HG03135 (cell line): ENCODE measurements around the gene CAPRIN1.
"Not testable (repeated sequence)": the region's sequence is repeated elsewhere in the genome, so short reads cannot be mapped to it uniquely, and the experiment has no call there.

Experiments
- ATAC-seq: cut with Tn5 transposase; IDR thresholded peaks from one replicate; pipeline ENCODE4 v1.9.1; 2021; ENCODE audit warnings: mild to moderate bottlenecking, moderate library complexity; ENCODE audit not compliant: unreplicated experiment

The CAPRIN1 gene

GRCh38 chr11:34084637-34085036, 33.1 kb downstream of the CAPRIN1 start:
- ATAC-seq, result no peak

DNA sequence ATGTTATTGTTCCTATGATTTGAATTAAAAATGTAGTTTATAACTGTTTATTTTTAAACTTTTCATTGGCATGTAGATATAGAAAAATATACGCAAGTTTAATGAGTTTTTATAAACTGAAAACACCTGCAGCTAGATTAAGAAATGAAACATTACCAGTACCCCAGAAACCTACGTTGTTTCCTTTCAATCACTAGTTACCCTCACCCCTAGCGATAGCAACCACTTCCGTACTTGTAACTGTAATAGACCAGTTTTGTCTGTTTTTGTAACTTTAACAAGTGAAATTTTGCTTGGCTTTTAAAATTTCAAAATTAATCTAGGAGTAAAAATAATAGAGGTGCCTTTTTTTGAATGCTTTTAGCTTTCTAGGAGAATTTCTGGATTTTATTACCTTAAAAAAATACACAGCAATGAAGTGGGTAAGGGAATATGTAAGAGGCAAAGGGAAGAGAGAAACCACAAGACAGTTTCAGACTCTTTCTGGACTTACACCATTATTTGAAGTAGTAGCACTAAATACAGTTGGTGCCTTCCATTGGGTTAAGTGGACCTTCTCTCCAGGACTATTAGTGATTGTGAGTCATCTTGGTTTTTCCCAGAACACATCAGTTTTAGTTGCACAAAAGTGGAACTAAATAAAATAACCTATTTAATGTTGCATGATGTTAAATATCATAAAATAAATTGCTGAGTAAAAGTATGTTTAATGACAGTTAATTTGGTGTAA, 35.2 kb downstream of the CAPRIN1 start:
- ATAC-seq, result no peak

- ATAC-seq, result no peak
Observed at GRCh38 chr11:34091825-34092224, 40.3 kb downstream of the CAPRIN1 start.

- not testable (repeated sequence) for ATAC-seq
Observed at GRCh38 chr11:34094900-34095299, 43.4 kb downstream of the CAPRIN1 start.

GRCh38 chr11:34098813-34099212, 47.3 kb downstream of the CAPRIN1 start:
- ATAC-seq, result no peak

DNA sequence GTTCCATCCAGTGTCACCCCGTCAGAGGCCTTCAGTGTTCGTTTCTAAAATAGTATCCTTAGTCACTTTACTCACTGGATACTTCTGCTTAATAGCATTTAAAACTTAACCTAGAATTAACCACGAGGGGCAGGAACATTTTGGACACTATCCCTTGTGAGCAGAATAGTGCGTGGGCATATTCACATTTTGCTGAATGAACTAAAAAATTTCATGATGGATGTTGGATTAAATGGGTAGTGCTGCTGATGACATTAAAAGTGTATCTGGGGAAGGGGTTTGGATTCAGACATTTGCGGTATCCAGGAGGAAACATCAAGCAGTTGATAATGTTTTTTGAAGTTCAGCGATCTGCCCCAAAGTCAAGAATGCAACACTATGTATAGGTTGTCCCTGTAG, 53.1 kb downstream of the CAPRIN1 start:
- ATAC-seq, result no peak

- peak; percentile 92 for ATAC-seq
Observed at GRCh38 chr11:34105079-34105956, 53.8 kb downstream of the CAPRIN1 start, which contains the start of gene NAT10. Gene NAT10 (plus strand): TSS chr11:34105629. CDS start chr11:34108226, 2,597 bp downstream.

GRCh38 chr11:34105957-34106504, 54.5 kb downstream of the CAPRIN1 start:
- ATAC-seq, result no peak

DNA sequence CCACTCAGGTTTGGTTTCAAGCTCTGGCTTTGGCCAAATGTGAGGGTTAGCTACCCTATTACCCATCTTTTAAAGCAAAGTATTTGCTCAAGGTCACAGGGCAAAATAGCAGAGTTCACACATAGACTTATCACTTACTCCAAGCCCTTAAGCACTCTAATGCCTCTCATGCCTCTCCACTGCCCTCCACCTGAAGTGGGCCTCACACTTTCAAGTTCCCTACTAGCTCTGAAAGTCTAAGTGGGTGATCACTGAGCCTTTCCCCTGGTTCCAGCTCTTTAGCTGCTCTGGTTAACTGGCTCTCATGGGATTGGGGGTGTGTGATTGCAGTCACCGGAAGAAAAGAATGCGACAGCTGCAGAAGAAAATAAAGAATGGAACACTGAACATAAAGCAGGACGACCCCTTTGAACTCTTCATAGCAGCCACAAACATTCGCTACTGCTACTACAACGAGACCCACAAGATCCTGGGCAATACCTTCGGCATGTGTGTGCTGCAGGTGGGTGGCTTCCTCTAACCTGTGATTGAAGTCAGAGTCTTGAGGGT, 60.3 kb downstream of the CAPRIN1 start:
- no peak for ATAC-seq

DNA sequence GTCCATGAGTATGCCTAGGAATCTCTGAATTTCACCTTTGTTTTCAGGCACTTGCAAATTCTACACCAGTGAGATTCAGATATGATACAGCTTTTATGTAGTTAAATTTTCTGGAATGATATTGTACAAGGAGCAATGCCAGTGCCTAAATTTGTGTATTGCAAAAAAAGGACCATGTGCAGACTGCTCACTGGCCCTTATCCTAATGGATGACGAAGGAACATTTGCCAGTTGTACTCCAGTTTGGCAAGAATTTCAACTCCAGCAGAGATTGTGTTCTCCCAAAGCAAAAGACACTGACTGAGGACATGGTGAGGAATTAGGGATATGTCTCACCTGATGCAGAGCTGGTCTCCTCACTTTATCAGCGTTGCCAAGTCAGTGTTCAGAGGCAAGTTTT, 62.5 kb downstream of the CAPRIN1 start:
- no peak for ATAC-seq

- no peak for ATAC-seq
Observed at GRCh38 chr11:34114471-34114870, 62.9 kb downstream of the CAPRIN1 start.

DNA sequence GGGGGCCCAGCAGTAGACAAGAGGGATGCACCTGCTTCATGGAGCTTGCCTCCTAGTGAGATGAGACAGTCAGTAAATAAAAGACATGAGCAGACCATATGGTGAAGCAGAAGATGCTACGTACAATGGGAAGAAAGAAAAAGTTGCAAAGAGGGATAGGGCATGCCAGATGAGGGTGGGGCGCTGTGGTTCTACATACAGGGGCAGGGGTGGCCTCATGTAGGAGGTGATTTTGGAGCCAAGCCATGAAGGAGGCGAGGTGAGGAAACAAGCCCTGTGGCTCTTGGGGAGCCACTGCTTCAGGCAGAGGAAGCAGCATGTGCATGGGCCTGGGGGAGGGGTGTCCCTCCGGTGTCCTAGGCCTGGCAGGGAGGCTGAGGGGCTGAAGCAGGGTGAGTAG, 69.1 kb downstream of the CAPRIN1 start:
- no peak for ATAC-seq

DNA sequence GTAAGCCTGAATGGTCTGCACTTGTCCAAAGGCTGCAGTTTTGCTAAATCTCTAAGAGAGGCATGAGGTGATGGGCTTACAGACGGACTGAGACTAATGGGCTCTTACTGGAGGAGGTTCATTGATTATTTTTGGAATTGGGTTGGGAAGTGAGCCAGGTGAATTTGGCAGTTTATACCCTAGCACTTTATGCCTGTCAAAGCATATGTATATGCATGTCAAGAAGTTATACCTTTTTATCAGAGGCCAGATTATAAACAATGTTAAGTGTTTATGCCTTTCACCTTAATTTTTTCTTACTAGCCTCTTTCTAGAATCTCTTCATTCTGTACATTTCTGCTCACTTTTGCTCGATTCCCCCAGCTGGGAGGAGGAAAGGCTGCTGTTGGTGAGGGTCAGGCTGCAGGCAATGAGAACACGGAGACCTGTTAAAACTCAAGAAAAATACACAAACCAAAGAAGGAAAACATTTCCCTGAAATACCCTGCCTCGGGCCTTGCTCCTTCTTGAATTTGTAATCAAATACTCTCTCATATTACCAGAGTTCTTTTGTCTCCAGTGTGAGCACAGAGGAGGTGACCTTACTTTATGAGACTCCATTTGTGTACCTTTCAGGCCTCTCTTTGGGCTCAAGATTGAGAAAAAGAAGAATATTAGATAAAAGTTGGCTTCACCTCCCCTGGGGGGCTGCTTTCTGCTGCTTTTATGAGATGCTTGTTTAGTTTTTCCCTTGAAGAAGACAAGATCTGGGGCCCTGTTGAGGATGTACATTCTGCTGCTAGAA, 73.5 kb downstream of the CAPRIN1 start:
- no peak for ATAC-seq

DNA sequence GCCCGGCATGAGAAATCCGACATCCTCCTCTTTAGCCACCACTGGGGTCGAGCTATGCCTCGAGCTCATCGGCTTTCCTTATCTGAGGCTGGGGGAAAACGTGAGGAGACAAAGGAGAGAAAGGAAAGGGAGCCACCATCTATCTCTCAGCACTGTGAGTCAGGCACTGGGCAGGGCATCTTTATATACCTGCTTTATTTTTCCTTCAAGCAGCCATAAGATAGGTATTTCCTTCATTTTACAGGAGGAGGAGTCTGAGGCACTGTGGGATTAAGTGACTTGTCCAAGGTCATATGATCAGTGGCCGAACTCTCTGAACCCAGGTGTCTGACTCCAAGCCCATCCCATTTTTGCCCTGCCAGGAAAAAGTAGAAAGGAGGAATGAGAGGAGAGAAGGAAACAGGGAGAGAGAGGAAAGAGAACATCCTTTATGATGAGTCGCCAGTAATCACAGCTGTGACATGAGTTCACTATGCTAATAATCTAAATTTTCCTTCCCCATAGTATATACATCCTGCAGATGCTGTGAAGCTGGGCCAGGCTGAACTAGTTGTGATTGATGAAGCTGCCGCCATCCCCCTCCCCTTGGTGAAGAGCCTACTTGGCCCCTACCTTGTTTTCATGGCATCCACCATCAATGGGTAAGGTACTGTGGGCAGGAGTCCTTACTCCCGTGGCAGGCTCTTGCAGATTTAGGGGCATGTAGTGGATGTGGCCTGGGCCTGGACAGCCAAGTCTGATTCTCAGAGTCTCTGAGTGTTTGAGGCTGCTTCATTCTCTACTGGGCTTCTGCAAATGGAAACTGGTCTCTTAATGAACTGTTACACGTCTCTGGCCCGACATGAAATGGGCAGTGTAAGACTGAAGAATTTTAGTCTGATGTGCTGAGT, 75.7 kb downstream of the CAPRIN1 start:
- no peak for ATAC-seq

DNA sequence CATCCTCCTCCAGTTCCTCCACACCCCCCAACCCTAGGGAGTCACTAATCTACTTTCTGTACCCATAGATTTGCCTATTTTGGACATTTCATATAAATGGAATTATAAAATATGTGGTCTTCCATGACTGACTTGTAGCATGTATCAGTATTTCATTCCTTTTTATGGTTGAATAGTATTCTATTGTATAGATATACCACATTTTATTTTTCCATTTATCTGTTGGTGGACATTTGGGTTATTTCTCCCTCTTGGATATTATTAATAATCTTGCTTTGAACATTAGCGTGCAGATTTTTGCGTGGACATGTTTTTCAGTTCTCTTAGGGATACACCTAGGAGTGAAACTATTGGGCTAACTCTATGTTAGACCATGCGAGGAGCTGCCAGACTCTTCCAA, 77.3 kb downstream of the CAPRIN1 start:
- ATAC-seq, result no peak

- no peak for ATAC-seq
Observed at GRCh38 chr11:34132261-34132965, 80.9 kb downstream of the CAPRIN1 start.

DNA sequence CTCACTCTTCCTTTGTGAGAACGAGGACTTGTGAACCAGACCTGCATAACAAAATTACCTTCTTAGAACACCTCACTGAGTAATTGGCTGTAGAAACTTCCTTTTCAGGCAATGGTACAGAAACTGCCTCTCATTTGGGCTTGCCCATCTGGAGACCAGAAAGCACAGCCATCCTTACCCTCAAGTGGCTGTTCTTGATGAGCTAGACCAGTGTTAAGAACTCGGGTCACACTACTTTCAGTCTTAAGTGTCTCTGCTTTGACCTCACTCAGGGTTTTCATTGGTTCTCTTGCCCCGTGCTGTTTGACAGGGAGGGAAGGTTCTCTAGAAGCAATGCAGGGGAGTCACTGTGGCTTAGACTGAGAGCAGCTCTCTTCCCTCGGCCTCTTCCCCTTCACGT, 83.2 kb downstream of the CAPRIN1 start:
- ATAC-seq, result no peak

DNA sequence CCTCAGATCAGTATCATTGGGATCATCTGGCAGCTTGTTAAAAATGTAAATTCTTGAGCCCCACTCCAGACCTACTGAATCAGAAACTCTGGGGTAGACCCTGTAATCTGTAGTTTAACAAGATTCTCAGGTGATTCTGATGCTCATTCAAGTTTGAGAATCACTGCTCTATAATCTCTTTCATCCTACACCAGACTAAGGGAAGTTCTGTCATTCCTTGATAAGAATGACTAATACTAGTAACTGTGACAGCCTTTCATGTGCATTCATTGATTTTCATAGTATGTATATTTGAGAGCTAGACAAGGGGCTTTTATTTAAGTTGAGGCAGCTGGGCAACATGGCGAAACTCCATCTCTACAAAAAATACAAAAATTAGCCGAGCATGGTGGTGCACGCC, 83.9 kb downstream of the CAPRIN1 start:
- ATAC-seq, result no peak

GRCh38 chr11:34136420-34136819, 84.9 kb downstream of the CAPRIN1 start:
- no peak for ATAC-seq
